Duodenal mucosa (tissue), 2 donors: ENCODE data around the gene DOCK4.

Experiments used
- H3K27ac ChIP-seq: one replicate; pipeline ENCODE4 v1.7.0; 2013; ENCODE audit warnings: low read depth, low read length
- H3K27me3 ChIP-seq, 2 donors: one replicate each; pipeline ENCODE4 v1.7.0; 2013; ENCODE audit warnings: low read length in 2 of 2, control low read depth in 1 of 2; ENCODE audit not compliant: insufficient read depth in 2 of 2, control insufficient read depth in 1 of 2
- H3K36me3 ChIP-seq, 2 donors: one replicate each; pipeline ENCODE4 v1.7.0; 2013; ENCODE audit warnings: low read length in 2 of 2, control low read depth in 1 of 2; ENCODE audit not compliant: insufficient read depth in 2 of 2, control insufficient read depth in 1 of 2
- H3K4me1 ChIP-seq, 2 donors: one replicate each; pipeline ENCODE4 v1.7.0; 2013; ENCODE audit warnings: low read length in 2 of 2, control low read depth in 1 of 2; ENCODE audit not compliant: insufficient read depth in 2 of 2, control insufficient read depth in 1 of 2
- H3K4me3 ChIP-seq, 2 donors: one replicate each; pipeline ENCODE4 v1.7.0; 2013; ENCODE audit warnings: low read length in 2 of 2, low read depth in 1 of 2
- H3K9ac ChIP-seq, 2 donors: one replicate each; pipeline ENCODE4 v1.7.0; 2013; ENCODE audit warnings: low read length in 2 of 2, low read depth in 1 of 2
- H3K9me3 ChIP-seq, 2 donors: one replicate each; pipeline ENCODE4 v1.7.0; 2013; ENCODE audit warnings: low read length in 2 of 2, control low read depth in 1 of 2; ENCODE audit not compliant: control insufficient read depth in 1 of 2

The DOCK4 gene

DNA sequence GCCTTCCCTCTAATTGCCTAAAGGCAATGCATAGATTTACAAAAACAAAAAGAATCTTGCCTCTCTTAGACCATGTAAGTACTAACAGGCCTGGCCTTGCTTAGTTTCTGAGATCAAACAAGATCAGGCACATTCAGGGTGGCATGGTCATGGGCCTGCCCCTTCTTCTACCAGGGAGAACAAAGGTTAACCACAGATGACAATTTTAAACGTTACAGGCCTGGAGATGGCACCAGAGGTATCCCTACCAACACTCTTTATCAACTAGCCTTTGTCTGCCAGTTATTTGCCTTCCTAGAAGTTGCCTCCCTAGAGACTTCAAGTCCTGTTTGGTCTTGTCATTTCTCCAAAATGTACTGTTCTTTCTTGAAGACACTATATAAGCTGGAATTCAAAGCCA is 252.6 kb downstream of the DOCK4 start:
- no peaks in the 10 kb centered on the region for H3K4me1 ChIP-seq
- no peak overlapping the region for H3K9ac ChIP-seq
- no peaks in the 10 kb centered on the region for H3K9me3 ChIP-seq
- H3K4me3 ChIP-seq, result no peak overlapping the region
- H3K27me3 ChIP-seq, result no peaks in the 10 kb centered on the region
- no peak overlapping the region for H3K27ac ChIP-seq
- no peaks in the 10 kb centered on the region for H3K36me3 ChIP-seq

- Histone ChIP-seq H3K27ac (no peak overlapping the region), H3K4me1 (no peaks in the 10 kb centered on the region), H3K9me3 (no peaks in the 10 kb centered on the region), H3K9ac (no peak overlapping the region), H3K4me3 (no peak overlapping the region), H3K36me3 (no peaks in the 10 kb centered on the region), H3K27me3 (no peaks in the 10 kb centered on the region)
Observed at GRCh38 chr7:111952783-111953182, 253.4 kb downstream of the DOCK4 start.

- Histone ChIP-seq H3K27ac (no peak overlapping the region), H3K9ac (no peak overlapping the region), H3K36me3 (no peaks in the 10 kb centered on the region), H3K4me1 (no peaks in the 10 kb centered on the region), H3K4me3 (no peak overlapping the region), H3K9me3 (no peaks in the 10 kb centered on the region), H3K27me3 (no peaks in the 10 kb centered on the region)
Observed at GRCh38 chr7:111951052-111951451, 255.1 kb downstream of the DOCK4 start.

GRCh38 chr7:111942450-111943081 is 263.6 kb downstream of the DOCK4 start:
- no peaks in the 10 kb centered on the region for H3K27me3 ChIP-seq
- no peak overlapping the region for H3K4me3 ChIP-seq
- H3K9me3 ChIP-seq, result peaks cover 18 to 19% of the 10 kb centered on the region in 2 donors
- no peak overlapping the region for H3K9ac ChIP-seq
- H3K27ac ChIP-seq, result no peak overlapping the region
- no peaks in the 10 kb centered on the region for H3K4me1 ChIP-seq
- no peaks in the 10 kb centered on the region for H3K36me3 ChIP-seq

DNA sequence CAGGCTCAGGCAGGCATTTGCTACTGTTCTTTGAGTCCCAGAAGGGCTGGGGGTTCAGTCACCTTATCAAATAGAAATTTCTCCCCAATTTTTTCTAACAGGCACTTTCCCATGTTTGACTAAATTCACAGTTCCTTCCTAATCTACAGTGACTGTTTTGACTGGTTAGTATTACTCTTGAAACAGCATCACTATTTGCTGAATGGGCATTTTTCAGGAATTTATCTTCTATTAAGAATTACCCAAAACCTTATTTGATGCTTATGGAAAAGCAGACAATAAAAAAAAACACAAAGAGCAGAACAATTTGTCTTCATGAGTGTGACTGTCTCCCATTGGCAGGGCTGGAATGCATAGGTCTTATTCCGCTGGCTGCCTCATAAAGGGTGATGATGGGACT is 269.0 kb downstream of the DOCK4 start:
- Histone ChIP-seq H3K27me3 (no peaks in the 10 kb centered on the region), H3K4me3 (no peak overlapping the region), H3K9ac (no peak overlapping the region), H3K36me3 (no peaks in the 10 kb centered on the region), H3K27ac (no peak overlapping the region), H3K9me3 (peaks cover under 1 to 2% of the 10 kb centered on the region in 2 donors), H3K4me1 (no peaks in the 10 kb centered on the region)

GRCh38 chr7:111933609-111934008 is 272.6 kb downstream of the DOCK4 start:
- Histone ChIP-seq H3K4me3 (no peak overlapping the region), H3K36me3 (no peaks in the 10 kb centered on the region), H3K27me3 (no peaks in the 10 kb centered on the region), H3K9ac (no peak overlapping the region), H3K27ac (no peak overlapping the region), H3K9me3 (no peaks in the 10 kb centered on the region), H3K4me1 (no peaks in the 10 kb centered on the region)

DNA sequence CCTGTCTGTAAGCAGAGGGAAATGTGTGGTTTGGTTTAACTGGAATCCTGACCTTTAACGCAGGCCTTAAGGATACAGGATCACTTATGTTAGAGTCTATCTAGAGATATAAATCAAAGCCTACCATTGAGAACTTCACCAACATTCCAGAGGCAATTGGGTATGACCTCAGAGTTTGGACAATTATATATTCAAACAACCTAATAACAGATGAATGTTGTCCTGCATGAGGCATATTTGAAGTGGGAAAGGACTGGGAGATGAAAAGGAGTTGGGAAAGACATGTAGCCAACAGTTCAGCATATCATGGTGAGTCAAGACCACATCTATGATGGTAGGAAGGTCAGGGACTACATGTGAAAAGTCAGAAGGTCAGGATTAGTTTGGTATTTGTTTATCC is 274.2 kb downstream of the DOCK4 start:
- no peaks in the 10 kb centered on the region for H3K27me3 ChIP-seq
- no peak overlapping the region for H3K27ac ChIP-seq
- no peak overlapping the region for H3K9ac ChIP-seq
- H3K4me1 ChIP-seq, result no peaks in the 10 kb centered on the region
- H3K4me3 ChIP-seq, result no peak overlapping the region
- H3K36me3 ChIP-seq, result no peaks in the 10 kb centered on the region
- H3K9me3 ChIP-seq, result no peaks in the 10 kb centered on the region

- no peak overlapping the region for H3K4me3 ChIP-seq
- H3K36me3 ChIP-seq, result no peaks in the 10 kb centered on the region
- H3K9ac ChIP-seq, result no peak overlapping the region
- H3K9me3 ChIP-seq, result no peaks in the 10 kb centered on the region
- no peaks in the 10 kb centered on the region for H3K4me1 ChIP-seq
- no peak overlapping the region for H3K27ac ChIP-seq
- H3K27me3 ChIP-seq, result no peaks in the 10 kb centered on the region
Observed at GRCh38 chr7:111931016-111931517, 275.1 kb downstream of the DOCK4 start.

- Histone ChIP-seq H3K4me3 (no peak overlapping the region), H3K27ac (no peak overlapping the region), H3K27me3 (no peaks in the 10 kb centered on the region), H3K9me3 (no peaks in the 10 kb centered on the region), H3K9ac (no peak overlapping the region), H3K36me3 (no peaks in the 10 kb centered on the region), H3K4me1 (no peaks in the 10 kb centered on the region)
Observed at GRCh38 chr7:111929264-111929663, 276.9 kb downstream of the DOCK4 start.

GRCh38 chr7:111927353-111928019 is 278.7 kb downstream of the DOCK4 start:
- H3K27ac ChIP-seq, result no peak overlapping the region
- no peak overlapping the region for H3K9ac ChIP-seq
- H3K27me3 ChIP-seq, result no peaks in the 10 kb centered on the region
- no peaks in the 10 kb centered on the region for H3K4me1 ChIP-seq
- H3K36me3 ChIP-seq, result no peaks in the 10 kb centered on the region
- no peaks in the 10 kb centered on the region for H3K9me3 ChIP-seq
- H3K4me3 ChIP-seq, result no peak overlapping the region
